ENCODE measurements around the gene ARHGEF17.
"Not testable (repeated sequence)": the region's sequence is repeated elsewhere in the genome, so short reads cannot be mapped to it uniquely, and the experiment has no call there.

ARHGEF17 gene, protein sequence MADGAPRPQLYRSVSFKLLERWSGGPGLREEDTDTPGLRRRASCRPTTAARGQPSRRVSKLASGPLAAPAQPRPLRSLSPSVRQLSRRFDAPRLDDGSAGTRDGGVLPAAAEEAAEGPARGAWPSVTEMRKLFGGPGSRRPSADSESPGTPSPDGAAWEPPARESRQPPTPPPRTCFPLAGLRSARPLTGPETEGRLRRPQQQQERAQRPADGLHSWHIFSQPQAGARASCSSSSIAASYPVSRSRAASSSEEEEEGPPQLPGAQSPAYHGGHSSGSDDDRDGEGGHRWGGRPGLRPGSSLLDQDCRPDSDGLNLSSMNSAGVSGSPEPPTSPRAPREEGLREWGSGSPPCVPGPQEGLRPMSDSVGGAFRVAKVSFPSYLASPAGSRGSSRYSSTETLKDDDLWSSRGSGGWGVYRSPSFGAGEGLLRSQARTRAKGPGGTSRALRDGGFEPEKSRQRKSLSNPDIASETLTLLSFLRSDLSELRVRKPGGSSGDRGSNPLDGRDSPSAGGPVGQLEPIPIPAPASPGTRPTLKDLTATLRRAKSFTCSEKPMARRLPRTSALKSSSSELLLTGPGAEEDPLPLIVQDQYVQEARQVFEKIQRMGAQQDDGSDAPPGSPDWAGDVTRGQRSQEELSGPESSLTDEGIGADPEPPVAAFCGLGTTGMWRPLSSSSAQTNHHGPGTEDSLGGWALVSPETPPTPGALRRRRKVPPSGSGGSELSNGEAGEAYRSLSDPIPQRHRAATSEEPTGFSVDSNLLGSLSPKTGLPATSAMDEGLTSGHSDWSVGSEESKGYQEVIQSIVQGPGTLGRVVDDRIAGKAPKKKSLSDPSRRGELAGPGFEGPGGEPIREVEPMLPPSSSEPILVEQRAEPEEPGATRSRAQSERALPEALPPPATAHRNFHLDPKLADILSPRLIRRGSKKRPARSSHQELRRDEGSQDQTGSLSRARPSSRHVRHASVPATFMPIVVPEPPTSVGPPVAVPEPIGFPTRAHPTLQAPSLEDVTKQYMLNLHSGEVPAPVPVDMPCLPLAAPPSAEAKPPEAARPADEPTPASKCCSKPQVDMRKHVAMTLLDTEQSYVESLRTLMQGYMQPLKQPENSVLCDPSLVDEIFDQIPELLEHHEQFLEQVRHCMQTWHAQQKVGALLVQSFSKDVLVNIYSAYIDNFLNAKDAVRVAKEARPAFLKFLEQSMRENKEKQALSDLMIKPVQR (N-terminal part only)

DNA sequence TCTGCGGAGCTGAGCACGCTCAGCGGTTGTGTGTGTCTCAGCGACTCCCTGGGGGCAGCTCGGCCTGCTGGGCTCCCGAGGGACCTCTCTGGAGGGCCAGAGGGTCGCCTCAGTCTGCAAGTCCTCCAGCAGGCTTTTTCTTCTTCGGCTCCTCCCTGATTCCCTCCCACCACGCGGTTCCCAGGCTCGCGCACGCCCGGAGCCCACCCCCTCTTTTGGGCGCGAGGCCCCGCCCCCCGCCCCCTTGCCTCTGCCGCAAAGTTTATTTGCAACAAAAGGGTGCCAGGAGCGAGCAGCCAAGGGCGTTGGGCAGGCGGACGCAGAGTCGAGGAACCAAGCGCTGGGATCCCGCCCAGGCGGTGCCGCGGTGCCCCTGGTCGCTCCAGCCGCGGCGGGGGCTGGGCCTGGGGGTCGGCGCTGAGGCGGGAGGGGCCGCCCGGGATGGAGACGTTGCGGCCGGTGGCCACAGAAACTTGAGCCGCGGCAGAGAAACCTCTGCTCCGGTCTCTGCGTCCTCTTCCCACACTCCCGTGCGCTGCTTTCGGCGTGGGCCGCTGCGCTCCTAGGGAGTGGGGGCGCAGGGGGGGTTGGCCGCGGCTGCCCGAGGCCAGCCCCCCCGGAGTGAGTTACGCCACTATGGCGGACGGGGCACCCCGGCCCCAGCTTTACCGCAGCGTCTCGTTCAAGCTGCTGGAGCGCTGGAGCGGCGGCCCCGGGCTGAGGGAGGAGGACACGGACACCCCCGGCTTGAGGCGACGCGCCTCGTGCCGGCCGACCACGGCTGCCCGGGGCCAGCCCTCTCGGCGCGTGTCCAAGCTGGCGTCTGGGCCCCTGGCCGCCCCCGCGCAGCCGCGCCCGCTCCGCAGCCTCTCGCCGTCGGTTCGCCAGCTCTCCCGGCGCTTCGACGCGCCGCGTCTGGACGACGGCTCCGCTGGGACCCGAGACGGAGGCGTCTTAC is at the start of gene ARHGEF17:
Gene ARHGEF17, plus strand, starts transcription at position 274 of the 958 bp plus-strand sequence. Its CDS starts 363 bp downstream, at position 637.
- peak; percentile 10 to 13 for DNase-seq (ENCODE audit: low read depth in 1 of 2, low spot score in 1 of 2)

DNA sequence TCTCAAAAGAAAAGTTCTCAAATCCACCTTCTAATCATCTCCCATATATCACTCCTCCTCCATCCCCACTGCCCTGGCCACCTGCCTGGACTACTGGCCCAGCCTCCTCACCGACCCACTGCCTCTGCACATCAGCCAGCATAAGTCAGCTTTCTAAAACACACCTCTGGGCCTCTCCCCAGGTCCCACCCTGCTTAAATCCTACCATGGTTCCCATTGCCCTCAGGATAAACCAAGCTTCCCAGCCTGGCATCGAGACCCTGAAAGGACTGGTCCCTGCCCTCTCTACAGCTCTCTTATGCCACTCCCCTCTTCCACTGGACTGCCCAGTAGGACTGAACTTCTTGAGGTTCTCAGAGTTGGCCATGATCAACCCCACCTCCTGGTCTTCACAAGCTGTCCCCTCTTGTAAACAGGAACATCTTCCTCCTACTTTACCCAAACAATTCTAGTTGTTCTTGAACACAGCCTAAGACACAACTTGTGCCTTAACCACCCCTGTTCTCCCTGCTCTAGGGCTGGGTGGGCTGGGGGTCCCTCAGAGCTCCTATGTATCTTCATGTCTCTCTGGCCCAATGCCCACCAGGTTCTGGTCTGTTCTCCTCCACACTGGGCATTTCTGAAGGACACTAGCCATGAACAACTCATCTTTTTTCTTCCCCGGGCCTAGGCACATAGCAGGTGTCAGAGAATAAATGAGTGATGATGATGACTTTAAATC is 48.5 kb upstream of the ARHGEF17 start:
- no peak for DNase-seq (ENCODE audit: low read depth in 1 of 2, low spot score in 1 of 2)

DNA sequence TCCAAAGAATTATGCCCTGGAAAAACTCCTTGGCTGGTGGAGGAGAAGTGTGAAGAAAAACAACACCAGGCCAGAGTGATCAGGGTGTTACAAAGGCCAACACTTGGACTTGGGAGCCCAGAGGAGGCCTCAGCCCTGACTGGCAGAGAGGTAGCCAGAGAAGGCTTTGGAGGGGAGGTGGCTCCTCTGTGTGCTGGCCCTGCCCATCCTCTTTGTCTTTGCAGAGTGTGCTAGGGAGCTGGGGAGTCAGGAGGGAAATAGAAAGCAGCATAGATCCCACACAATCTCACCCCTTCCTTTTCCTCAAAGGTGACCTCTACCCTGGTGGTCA is 48.0 kb upstream of the ARHGEF17 start:
- DNase-seq (ENCODE audit: low read depth in 1 of 2, low spot score in 1 of 2) = no peak

DNA sequence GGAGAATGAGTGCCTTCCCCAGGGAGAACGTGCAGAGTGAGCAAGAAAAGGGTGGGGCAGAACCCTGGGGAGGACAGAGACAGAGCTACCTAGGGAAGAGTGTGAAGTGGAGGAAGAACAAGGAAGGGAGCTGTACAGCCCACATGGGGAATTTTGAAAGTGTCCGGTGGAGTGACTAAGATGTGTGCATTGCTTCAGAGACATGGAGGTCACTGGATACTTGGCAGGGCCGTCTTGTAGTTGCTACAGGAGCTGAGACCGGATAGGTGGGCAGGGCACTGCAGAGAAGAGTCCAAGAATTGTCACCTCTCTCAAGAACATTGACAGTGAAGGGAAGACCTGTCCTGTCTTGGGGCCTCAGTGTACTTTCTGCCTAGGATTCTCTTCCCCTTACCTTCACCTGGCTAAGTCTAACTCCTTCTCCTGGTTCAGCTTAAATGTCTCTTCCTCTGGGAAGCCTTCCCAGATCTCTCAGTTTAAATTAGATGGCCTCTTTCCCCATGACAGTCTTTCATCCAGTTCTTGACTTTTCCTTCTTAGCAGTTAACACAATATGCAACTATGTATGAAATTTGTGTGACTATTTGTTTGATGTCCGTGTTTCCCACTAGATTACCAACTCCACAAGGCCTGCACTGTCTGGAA is 45.1 kb upstream of the ARHGEF17 start:
- DNase-seq (ENCODE audit: low read depth in 1 of 2, low spot score in 1 of 2) = no peak

DNA sequence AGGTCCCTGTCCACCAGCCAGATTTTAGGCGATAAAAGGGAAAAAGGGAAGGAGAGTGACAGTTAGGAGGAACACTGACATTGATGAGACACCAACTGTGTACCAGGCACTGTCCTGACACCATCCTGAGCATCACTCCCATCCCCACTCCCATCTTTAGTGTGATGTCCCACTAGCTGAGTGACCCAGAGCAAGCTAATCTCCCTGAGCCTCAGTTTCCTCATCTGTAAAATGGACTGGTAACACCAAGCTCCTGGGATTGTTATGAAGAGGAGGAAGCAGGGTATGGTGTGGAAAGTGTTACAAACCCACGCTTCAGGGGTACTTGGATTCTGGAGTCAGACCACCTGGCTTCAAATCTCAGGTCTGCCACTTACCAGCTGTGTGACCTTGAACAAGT is 44.4 kb upstream of the ARHGEF17 start:
- DNase-seq (ENCODE audit: low read depth in 1 of 2, low spot score in 1 of 2) = no peak

DNA sequence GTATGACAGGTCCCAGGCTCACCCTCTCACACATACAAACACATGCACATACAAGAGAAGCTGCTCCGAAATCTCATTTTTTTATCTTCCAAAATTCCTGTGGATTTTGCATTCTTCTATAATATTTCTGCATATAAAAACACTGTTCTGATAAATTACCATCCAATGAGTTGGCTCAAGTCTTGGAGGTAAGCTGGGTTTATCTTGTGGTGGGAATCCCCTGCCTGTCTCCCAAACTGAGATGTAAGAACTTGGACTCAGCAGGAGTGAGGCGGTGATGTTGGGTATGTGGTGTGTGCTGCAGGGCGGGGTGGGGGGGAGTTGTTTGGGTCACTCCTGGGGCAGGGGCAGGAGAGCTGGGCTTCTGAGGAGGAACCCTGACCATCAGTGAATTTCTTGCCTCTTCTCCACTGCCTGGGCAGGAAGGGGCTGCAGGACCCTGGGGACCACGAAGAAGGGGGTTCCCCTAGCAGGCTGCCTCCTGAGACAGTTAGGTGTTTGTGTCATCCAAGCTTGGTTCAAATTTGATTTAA is 42.7 kb upstream of the ARHGEF17 start:
- DNase-seq (ENCODE audit: low read depth in 1 of 2, low spot score in 1 of 2) = no peak

DNA sequence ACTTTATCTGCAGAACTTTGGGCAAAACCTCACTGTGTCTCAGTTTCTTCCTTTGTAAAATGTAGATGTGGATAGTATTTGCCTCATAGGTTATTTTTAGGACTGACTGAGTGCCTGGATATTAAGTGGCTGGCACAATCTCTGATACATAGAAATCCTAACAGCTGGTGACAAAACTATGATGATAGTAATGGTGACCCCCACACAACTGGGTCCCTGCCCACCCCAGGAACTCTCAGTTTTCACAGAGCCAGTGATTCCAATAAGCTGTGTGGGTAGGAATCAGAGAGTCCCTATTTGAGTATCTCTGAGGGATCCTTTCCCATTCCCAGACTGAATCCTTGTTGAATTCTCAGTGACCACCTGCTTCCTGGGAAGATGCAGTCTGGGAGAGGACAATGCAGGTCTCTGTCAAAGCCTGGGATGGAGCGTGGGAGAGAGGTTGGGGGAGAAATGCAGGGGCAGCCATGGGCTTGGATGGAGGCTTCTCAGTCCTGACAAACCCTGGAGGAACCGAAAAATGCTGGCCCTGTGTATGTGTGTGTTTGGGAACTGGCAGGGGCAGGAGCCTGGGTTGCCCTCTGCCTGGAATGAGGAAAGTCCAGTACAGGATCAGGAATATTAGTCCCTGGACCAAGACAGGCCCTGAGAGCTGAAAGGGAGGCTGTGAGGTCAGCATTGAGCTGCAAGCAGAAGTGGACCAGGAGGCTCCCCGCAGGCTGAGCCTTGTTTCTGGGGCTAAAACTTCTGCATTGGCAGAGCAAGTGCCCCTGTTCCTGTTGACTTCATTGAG is 42.0 kb upstream of the ARHGEF17 start:
- no peak for DNase-seq (ENCODE audit: low read depth in 1 of 2, low spot score in 1 of 2)

DNA sequence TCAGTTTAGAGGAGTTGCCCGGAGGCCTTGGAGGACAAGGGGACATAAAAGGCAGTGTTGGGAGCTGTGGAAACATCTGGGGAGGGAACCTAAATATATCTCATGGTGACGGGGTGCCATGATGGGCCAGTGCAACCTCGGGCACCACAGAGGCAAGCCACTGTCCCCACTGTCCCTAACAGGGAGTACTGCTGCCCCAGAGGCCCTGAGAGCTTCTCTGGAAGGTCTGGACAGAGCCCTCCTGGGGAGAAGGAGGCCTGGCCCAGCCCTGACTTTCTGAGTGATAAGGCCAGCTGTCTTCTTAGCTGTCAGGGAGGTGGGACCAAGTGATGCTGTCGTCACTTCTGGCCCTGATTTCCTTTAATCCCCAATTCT is 41.4 kb upstream of the ARHGEF17 start:
- DNase-seq (ENCODE audit: low read depth in 1 of 2, low spot score in 1 of 2) = no peak

DNA sequence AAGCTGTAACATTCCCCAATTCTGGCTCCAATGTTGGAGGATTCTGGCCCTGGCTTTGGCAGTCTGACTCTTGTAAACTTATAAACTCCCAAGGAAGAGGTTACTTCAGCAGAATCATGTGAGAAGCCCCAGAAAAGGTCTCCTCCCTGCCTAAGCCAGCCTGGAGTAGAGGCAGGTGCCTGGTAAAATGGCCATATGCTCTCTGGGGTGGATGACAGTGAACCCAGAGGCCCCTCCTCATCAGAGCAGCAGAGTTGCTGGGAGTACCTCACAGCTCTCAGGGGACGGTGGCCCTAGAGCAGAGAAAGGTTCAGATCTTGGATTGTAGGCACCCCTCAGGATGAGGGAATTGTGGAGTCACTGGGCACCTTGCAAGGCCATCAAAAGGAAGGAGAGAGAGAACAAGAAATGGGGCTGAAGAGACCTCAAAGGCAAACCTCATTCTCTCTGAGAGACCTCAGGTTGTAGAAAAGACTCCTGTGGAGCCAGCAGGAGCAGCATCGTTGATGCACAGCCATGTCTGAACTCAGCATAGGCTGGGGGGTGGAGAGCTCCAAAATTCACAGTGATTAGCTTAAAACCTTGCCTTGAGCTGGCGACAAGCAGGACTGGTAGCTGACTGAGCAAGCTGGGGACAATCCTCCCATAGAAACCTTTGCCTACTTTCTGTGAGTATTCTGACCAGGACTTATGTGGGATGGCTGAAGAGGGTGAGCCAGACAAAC is 40.8 kb upstream of the ARHGEF17 start:
- no peak for DNase-seq (ENCODE audit: low read depth in 1 of 2, low spot score in 1 of 2)

DNA sequence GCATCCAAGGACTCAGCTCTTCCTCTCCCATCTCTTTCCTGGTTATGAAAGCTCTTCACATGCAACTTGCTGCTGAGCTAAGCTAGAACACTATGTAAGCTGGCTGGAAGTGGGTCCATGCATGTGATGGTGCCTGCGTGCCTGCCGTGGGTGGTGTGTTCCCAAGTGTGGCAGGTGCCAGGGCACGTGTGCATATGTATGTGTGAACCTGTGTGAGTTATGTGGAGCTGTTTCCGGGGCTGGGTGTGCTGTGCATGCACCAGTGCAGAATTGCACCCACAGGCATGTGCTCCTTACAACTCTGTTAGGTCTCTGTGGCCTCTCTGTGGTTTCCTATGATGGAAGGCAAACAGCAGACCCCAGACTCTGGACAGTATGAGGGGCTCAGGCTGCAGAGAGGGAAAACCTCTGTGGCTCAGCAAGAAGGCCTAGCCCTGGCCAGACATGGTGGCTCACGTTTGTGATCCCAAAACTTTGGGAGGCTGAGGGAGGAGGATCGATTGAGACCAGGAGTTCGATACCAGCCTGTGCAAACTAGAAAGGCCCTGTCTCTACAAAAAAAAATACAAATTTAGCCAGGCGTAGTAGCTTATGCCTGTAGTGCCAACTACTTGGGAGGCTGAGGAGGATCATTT is 40.1 kb upstream of the ARHGEF17 start:
- DNase-seq (ENCODE audit: low read depth in 1 of 2, low spot score in 1 of 2) = no peak

DNA sequence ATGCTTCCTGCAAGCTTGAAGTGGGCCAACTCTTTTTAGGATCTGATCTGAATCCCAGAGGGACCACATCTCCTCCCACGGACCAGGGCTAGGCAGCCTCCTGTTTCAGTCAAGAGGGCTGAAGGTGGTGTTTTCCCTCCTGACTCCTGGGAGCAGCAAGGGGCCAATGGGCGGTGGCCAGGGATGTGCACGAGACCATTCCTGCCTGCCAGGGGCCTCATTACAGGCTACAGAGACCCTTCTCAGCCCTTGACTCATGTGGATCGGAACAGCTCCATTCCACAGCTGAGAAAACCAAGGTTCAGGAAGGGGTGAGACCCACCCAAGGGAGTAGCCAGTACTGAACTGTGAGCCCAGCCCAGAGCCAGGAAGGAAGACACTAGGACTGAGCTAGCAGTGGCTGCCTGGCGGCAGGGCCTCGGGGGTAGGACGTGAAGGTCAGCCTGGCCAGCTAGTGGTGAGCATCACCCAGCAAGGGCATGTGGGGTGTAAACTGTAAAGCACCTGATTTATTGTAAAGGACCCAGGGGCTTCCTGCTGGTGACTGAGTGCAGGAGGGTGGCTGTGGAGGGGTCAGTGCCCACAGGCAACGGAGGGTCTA is 39.3 kb upstream of the ARHGEF17 start:
- DNase-seq (ENCODE audit: low read depth in 1 of 2, low spot score in 1 of 2) = no peak

DNA sequence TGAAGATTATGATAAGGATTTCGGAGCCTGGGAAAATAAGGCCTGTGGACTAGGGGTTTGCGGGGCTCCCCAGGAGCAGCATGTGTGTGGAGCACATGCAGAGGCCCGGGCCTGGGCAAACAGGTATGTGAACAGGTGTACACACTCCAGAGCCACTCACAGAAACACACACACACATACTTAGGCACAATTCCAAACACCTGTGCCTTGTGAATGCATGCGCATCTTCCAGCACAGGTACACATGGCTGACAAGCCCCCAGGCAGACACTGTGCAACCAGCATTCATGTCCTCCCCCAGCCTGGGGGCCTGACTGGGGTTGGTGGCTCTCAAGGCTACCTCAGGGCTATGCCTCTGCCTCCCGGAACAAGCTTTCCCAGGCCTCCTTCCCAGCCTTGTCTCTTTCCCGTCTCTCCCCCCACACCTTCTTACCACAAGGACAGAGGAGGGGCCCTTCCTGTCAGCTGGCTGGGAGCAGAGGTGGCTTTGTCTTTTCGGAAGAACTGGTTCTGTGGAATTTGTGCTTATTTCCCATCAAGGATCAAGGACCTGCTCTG is 38.5 kb upstream of the ARHGEF17 start:
- DNase-seq (ENCODE audit: low read depth in 1 of 2, low spot score in 1 of 2) = no peak

DNA sequence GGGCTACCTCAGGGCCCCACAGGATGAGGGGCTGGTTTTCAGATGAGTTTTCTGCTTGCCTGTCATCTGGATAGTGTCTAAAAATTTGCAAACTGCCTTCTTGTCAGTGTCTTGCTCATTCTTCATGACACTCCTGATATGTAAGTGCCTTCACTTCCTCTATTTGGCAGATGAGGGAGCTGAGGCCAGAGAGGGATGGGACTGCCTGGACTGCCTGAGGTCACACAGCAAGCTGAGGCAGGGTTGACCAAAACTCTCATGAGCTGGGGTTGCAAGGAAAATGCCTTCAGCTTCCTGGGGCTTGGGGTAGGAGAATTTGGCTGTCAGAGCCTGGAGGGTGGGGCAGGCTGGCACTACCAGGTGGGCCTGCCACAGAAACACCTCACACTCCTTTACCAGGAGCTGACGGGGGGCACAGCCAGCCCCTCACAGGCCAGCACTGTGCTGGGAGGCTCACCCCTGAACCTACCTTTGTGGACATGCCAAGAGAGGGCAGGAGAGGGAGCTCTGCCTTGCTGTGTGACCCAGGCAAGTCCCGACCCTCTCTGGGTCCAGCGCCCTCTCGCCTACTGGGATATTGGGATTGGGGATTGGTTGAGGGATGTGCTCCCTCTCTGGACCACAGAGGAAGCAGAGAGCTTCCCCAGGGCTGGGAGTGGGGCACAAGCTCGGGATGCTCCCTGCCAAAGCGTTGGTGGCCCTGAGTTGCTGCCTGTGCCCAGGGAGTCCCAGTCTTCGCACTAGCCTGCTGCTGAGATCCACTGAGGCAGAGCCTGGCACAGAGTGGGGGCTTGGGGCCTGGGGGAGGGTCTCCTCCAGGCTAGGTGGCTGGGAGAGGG is 37.8 kb upstream of the ARHGEF17 start:
- no peak for DNase-seq (ENCODE audit: low read depth in 1 of 2, low spot score in 1 of 2)

DNA sequence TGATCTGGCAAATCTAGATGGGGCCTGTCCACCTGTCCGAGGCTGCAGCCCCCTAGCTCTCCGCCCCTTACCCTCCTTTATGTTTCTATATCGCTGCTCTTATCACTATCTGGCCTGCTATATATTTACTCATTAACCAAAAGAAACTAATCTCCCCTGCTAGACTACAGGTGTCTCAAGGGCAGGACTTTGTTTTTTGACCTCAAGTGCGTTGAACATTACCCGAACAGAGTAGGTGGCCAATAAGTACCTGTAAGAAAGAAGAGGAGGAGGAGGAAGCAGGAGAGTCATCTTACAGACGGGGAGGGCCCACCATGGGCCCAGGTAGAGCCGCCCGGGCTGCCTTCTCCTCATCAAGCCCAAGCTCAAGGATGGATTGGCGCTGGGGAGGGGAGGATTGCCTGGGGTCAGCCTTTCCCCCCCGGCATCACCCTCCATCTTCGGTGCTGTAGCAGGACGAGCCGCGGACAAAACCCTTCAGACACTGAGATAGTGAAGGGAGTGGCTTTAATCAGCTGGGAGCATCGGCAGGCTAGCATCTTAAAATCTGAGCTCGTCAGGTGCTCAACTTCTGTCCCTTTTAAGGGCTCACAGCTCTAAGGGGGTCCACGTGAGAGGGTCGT is 37.1 kb upstream of the ARHGEF17 start:
- DNase-seq (ENCODE audit: low read depth in 1 of 2, low spot score in 1 of 2) = no peak

DNA sequence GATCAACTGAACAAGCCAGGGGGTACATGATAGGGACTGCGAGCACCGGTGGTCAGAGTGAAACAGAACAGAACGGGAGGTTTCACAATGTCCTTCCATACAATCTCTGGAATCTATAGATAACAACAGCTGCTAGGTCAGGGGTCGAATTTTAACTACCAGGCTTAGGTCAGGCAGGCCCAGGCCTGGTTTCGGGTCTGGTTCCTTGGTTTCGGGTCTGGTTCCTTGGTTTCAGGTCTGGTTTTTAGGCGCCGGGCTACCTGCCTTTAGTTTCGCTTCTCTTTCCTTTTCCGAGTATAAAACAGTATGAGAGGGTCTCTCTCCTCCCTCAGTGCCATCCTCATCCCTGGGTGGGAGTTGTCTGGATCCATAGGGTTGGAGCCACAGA is 36.6 kb upstream of the ARHGEF17 start:
- not testable (repeated sequence) for DNase-seq (ENCODE audit: low read depth in 1 of 2, low spot score in 1 of 2)
